Gastroesophageal sphincter (tissue), 4 donors: ENCODE data around the gene GCSAM. TPM values are rescaled to one million over a fixed set of nuclear protein-coding genes. Genes with fewer than 3 reads are reported as not detected.

Experiments
- ATAC-seq: fragments of 150-250 bp; one replicate; pipeline ENCODE4 v1.9.1; 2016; ENCODE audit warnings: mild to moderate bottlenecking, moderate library complexity
- H3K27ac ChIP-seq, 4 donors: fragments of 200-600 bp; sonication (generic) in 3 of 4; 1 replicate in 3 of 4; 2 replicates in 1 of 4; pipeline ENCODE4 v1.5.1; 2016 to 2019
- H3K27me3 ChIP-seq: fragments of 200-600 bp; sonication (generic); one replicate; pipeline ENCODE4 v1.5.1; 2019
- H3K36me3 ChIP-seq, 2 donors: fragments of 200-600 bp; sonication (generic); one replicate each; pipeline ENCODE4 v1.5.1; 2019; ENCODE audit warnings: control low read depth in 1 of 2
- H3K4me1 ChIP-seq, 3 donors: fragments of 200-600 bp; sonication (generic); 1 replicate in 2 of 3; 2 replicates in 1 of 3; pipeline ENCODE4 v1.5.1; 2016 to 2019; ENCODE audit warnings: control low read depth in 2 of 3
- H3K4me3 ChIP-seq, 2 donors: fragments of 200-600 bp; sonication (generic); one replicate each; pipeline ENCODE4 v1.5.1; 2019; ENCODE audit warnings: mild to moderate bottlenecking in 1 of 2, moderate library complexity in 1 of 2
- H3K9me3 ChIP-seq, 3 donors: fragments of 200-600 bp; sonication (generic); one replicate each; pipeline ENCODE4 v1.5.1; 2017 to 2019; ENCODE audit warnings: control low read depth in 2 of 3
- CTCF ChIP-seq, 4 experiments: fragments of 200-600 bp in 2 of 4; fragments of 450-650 bp in 2 of 4; sonication (generic) in 1 of 4; IDR thresholded peaks; one replicate each; pipeline ENCODE4 v1.5.1; 2017 to 2019; ENCODE audit warnings: antibody characterized with exemption in 4 of 4, mild to moderate bottlenecking in 2 of 4, moderate library complexity in 2 of 4
- EP300 ChIP-seq: sonication (generic); formaldehyde crosslinking; IDR thresholded peaks from one replicate; pipeline ENCODE4 v1.6.1; 2017; ENCODE audit warnings: antibody characterized with exemption, mild to moderate bottlenecking
- POLR2A ChIP-seq, 2 donors: fragments of 450-650 bp; IDR thresholded peaks; one replicate each; pipeline ENCODE4 v1.6.1; 2017; ENCODE audit warnings: antibody characterized with exemption in 2 of 2, mild to moderate bottlenecking in 2 of 2, moderate library complexity in 1 of 2
- POLR2AphosphoS5 ChIP-seq: sonication (generic); formaldehyde crosslinking; IDR thresholded peaks from one replicate; pipeline ENCODE4 v1.6.1; 2017; ENCODE audit warnings: antibody characterized with exemption
- WGBS, 2 donors: methylation state at CpG; one replicate each; pipeline ENCODE4 v1.1.5; 2018; ENCODE audit warnings: low coverage in 1 of 2; 5-methylcytosine and 5-hydroxymethylcytosine counted together
- total RNA-seq, 4 donors: library from RNA; depleted of rRNA; stranded (reverse); fragments of >200 nt; gene quantifications; one replicate each; pipeline ENCODE4 v1.1.0, GENCODE V29; 2016

Gene GCSAM
- total RNA-seq, 4 donors from 2014 or later: 0.42 TPM; not detected in 3

DNA sequence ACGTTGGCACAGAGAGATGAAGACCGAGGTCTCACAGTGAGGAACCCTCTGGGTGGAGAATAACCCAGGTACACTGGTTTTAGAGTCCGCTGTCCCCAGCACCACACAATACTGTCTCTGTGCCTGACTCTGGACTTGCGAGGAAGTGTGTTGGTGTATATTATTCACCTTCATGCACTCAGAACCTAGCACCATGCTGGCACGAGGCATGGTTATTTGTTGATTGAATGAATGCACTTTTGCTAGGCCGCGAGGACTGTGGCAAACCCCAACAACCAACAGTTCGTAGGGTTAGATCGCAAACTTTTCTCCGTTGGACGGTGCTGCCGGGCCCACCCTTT lies 47.3 kb downstream of the GCSAM start:
- no peaks in the 10 kb centered on the region for H3K9me3 ChIP-seq
- peak; percentile 11 for ATAC-seq
- peak overlapping the region; percentile 56 to 57 for H3K4me3 ChIP-seq
- WGBS, 2 donors: 17 to 61% methylated on average over 1 to 4 of the region's 12 CpGs
- peaks cover 0 to 17% (median 6%) of the 10 kb centered on the region in 3 donors for H3K4me1 ChIP-seq
- TF ChIP-seq POLR2A (IDR thresholded peaks at IDR 0.05) (no peak), CTCF (IDR thresholded peaks at IDR 0.05) (no peak)
- no peaks in the 10 kb centered on the region for H3K27me3 ChIP-seq
- peak overlapping the region in 2 of 4 donors; percentile 9 to 69 for H3K27ac ChIP-seq
- H3K36me3 ChIP-seq: no peaks in the 10 kb centered on the region

DNA sequence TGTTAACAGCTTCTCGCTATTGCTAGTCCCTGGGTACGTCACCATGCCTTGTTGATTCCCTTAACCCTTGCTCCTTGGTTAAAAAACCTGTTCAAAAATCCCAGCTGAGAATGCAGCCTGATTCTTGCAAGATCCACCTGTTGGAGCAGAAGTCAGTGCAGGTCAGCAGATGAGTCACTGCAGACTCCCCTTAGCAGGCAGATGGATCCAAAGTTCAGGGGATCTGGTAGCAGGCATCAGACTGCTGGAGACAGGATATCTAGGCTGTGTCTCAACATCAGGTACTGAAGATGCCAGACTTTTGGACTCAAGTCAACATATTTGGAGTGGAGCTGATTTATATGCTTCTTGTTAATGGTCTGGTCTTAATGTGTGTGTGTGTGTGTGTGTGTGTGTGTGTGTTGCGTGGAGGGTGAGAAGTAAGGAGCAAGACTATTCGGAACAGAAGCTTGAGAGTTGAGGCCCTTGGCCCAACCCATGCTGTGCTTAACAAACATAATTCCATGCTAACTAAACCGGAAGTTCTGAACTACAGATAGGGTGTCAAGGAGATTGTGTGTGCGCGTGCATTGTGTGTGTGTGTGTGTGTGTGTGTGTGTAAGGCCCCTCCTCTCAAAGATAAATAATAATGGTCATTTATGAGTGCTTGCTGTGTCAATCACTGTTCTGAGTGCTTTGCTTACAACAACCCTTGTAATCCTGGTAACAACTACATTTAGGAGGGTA lies 47.9 kb downstream of the GCSAM start:
- TF ChIP-seq POLR2A (IDR thresholded peaks at IDR 0.05) (no peak), EP300 (no peak), POLR2AphosphoS5 (no peak), CTCF (IDR thresholded peaks at IDR 0.05) (no peak)
- ATAC-seq: no peak

GRCh38 chr3:112083239-112083638 lies 49.8 kb downstream of the GCSAM start:
- H3K27me3 ChIP-seq: no peaks in the 10 kb centered on the region
- H3K4me1 ChIP-seq: peaks cover 0 to 17% (median 6%) of the 10 kb centered on the region in 3 donors
- no peaks in the 10 kb centered on the region for H3K9me3 ChIP-seq
- no peak for TF ChIP-seq POLR2AphosphoS5
- no peak for TF ChIP-seq CTCF (IDR thresholded peaks at IDR 0.05)
- no peak for TF ChIP-seq EP300
- TF ChIP-seq POLR2A (IDR thresholded peaks at IDR 0.05): no peak
- no peak overlapping the region for H3K4me3 ChIP-seq
- no peaks in the 10 kb centered on the region for H3K36me3 ChIP-seq
- no peak for ATAC-seq
- 82 to 87% methylated on average over 4 of the region's 4 CpGs for WGBS, 2 donors
- no peak overlapping the region for H3K27ac ChIP-seq

More for the DNA sequence above, 47.9 kb downstream of the GCSAM start:
- Histone ChIP-seq H3K27ac (no peak overlapping the region), H3K4me3 (no peak overlapping the region), H3K4me1 (peaks cover 0 to 17% (median 6%) of the 10 kb centered on the region in 3 donors), H3K9me3 (no peaks in the 10 kb centered on the region), H3K27me3 (no peaks in the 10 kb centered on the region), H3K36me3 (no peaks in the 10 kb centered on the region)
- WGBS, 2 donors: 75 to 92% methylated on average over 1 to 5 of the region's 7 CpGs

GRCh38 chr3:112078125-112079083 lies 54.6 kb downstream of the GCSAM start:
- Histone ChIP-seq H3K4me3 (no peak overlapping the region), H3K27ac (no peak overlapping the region), H3K4me1 (no peaks in the 10 kb centered on the region), H3K36me3 (no peaks in the 10 kb centered on the region), H3K27me3 (peaks cover 12% of the 10 kb centered on the region), H3K9me3 (no peaks in the 10 kb centered on the region)
- no peak for ATAC-seq
- WGBS, 2 donors: 71 to 82% methylated on average over 10 of the region's 10 CpGs
- TF ChIP-seq POLR2AphosphoS5: no peak

DNA sequence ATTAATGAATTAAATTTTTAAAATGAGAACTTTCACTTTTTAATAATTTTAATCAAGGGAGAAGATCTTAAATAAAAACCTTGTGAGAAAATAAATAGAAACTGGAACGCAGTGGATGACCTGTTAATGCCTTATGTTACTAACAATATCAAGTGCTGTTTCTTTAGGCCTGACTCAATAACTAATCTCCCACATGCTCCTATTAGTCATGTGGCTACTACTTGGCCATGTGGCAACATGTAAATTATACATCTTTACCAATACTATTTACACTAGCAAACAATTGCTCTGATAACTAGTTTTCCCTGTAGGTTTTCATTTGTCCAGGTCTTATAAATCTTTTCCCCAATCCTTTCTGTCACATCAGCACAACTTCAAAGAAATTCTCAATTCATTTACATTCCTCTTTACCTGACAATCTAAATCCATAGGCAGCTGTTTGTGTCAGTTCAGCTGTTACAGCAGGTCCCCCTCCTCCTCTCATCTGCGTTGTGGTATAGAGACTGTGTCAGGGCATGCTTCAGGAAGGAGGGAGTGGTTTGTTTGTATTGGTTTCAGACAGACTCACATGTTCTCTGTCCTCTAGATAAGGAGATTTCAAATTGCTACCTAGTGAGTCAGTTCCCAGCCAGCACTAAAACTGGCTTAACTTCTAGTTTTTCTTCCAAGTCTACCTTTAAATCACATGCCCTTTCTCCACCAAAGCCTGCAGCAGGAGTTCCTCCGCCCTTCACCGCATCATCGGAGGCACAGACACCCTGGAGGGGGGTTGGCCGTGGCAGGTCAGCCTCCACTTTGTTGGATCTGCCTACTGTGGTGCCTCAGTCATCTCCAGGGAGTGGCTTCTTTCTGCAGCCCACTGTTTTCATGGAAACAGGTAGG lies 58.2 kb downstream of the GCSAM start:
- no peak overlapping the region for H3K27ac ChIP-seq

More for the DNA sequence above, 58.2 kb downstream of the GCSAM start:
- Histone ChIP-seq H3K4me1 (no peaks in the 10 kb centered on the region), H3K4me3 (no peak overlapping the region), H3K36me3 (no peaks in the 10 kb centered on the region), H3K9me3 (no peaks in the 10 kb centered on the region), H3K27me3 (peaks cover 12% of the 10 kb centered on the region)
- TF ChIP-seq POLR2AphosphoS5 (no peak), POLR2A (IDR thresholded peaks at IDR 0.05) (no peak), CTCF (IDR thresholded peaks at IDR 0.05) (no peak), EP300 (no peak)
- 34 to 36% methylated on average over 1 to 6 of the region's 6 CpGs for WGBS, 2 donors
- ATAC-seq: no peak
